ENCODE measurements around the gene MALAT1.

MALAT1 gene

GRCh38 chr11:65549096-65549495, 50.3 kb downstream of the MALAT1 start:
- Histone ChIP-seq H3K27ac (no peak overlapping the region), H3K4me3 (ENCODE audit: low read depth in 1 of 2, low read length in 1 of 2) (no peak overlapping the region), H3K4me1 (ENCODE audit: control insufficient read depth in 1 of 2, insufficient read depth in 1 of 2, low read depth in 1 of 2, low read length in 1 of 2) (peaks cover 23 to 24% of the 10 kb centered on the region in 2 experiments), H3K27me3 (peaks cover 58% of the 10 kb centered on the region), H3K36me3 (no peaks in the 10 kb centered on the region), H3K9me3 (no peaks in the 10 kb centered on the region)
- no peak for TF ChIP-seq CTCF (IDR thresholded peaks at IDR 0.05)

- peaks cover 10 to 13% of the 10 kb centered on the region in 2 experiments for H3K4me1 ChIP-seq (ENCODE audit: control insufficient read depth in 1 of 2, insufficient read depth in 1 of 2, low read depth in 1 of 2, low read length in 1 of 2)
- H3K27ac ChIP-seq: no peak overlapping the region
- TF ChIP-seq CTCF (IDR thresholded peaks at IDR 0.05): peak; percentile 79
- no peak overlapping the region for H3K4me3 ChIP-seq (ENCODE audit: low read depth in 1 of 2, low read length in 1 of 2)
- peaks cover 61% of the 10 kb centered on the region for H3K27me3 ChIP-seq
- no peaks in the 10 kb centered on the region for H3K9me3 ChIP-seq
- H3K36me3 ChIP-seq: no peaks in the 10 kb centered on the region
Observed at GRCh38 chr11:65551572-65552387, 52.9 kb downstream of the MALAT1 start.

GRCh38 chr11:65552388-65552951, 53.6 kb downstream of the MALAT1 start:
- Histone ChIP-seq H3K4me1 (ENCODE audit: control insufficient read depth in 1 of 2, insufficient read depth in 1 of 2, low read depth in 1 of 2, low read length in 1 of 2) (peaks cover 6 to 10% of the 10 kb centered on the region in 2 experiments), H3K27me3 (peaks cover 66% of the 10 kb centered on the region), H3K9me3 (no peaks in the 10 kb centered on the region), H3K36me3 (no peaks in the 10 kb centered on the region), H3K4me3 (ENCODE audit: low read depth in 1 of 2, low read length in 1 of 2) (no peak overlapping the region), H3K27ac (no peak overlapping the region)
- no peak for TF ChIP-seq CTCF (IDR thresholded peaks at IDR 0.05)

- no peak overlapping the region for H3K4me3 ChIP-seq (ENCODE audit: low read depth in 1 of 2, low read length in 1 of 2)
- no peaks in the 10 kb centered on the region for H3K9me3 ChIP-seq
- no peak for TF ChIP-seq CTCF (IDR thresholded peaks at IDR 0.05)
- no peaks in the 10 kb centered on the region for H3K36me3 ChIP-seq
- H3K27ac ChIP-seq: no peak overlapping the region
- peaks cover 66% of the 10 kb centered on the region for H3K27me3 ChIP-seq
- peaks cover 10 to 13% of the 10 kb centered on the region in 2 experiments for H3K4me1 ChIP-seq (ENCODE audit: control insufficient read depth in 1 of 2, insufficient read depth in 1 of 2, low read depth in 1 of 2, low read length in 1 of 2)
Observed at GRCh38 chr11:65553301-65554001, 54.6 kb downstream of the MALAT1 start.

GRCh38 chr11:65554057-65554818, 55.4 kb downstream of the MALAT1 start:
- Histone ChIP-seq H3K36me3 (no peaks in the 10 kb centered on the region), H3K4me3 (ENCODE audit: low read depth in 1 of 2, low read length in 1 of 2) (no peak overlapping the region), H3K27ac (no peak overlapping the region), H3K4me1 (ENCODE audit: control insufficient read depth in 1 of 2, insufficient read depth in 1 of 2, low read depth in 1 of 2, low read length in 1 of 2) (peaks cover 15 to 20% of the 10 kb centered on the region in 2 experiments), H3K27me3 (peaks cover 66% of the 10 kb centered on the region), H3K9me3 (no peaks in the 10 kb centered on the region)
- TF ChIP-seq CTCF (IDR thresholded peaks at IDR 0.05): no peak

Measured in neutrophil (primary cell).